Activated CD4-positive, alpha-beta T cell treated with anti-CD3 and anti-CD28 coated beads for 4 hours (primary cell): Measurements from ENCODE around the gene CACNA1C.

Source experiments
- DNase-seq, 2 donors: peaks; one replicate each; pipeline ENCODE4 v3.0.0-alpha.2; 2020

Gene CACNA1C

GRCh38 chr12:2035431-2036055, 17.2 kb upstream of the CACNA1C start:
- DNase-seq = no peak

GRCh38 chr12:2039034-2039433, 13.8 kb upstream of the CACNA1C start:
- no peak for DNase-seq

DNA sequence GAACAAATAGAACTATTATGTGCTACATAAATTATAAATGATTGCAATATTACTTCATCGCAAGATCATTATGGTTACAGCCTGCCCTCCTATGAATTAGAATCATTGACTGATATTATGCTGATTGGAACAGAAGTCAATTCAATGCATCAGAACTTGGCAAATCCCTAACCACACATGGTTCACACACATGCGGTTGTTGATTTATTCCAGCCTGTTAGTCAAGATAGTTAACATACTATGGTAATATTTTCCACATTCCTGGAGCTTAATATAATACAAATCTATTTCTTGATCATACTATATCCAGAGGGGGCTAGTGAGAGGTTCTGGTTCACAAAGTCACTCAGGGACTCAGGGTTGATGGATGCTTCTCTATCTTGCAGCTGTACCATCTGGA, 9.7 kb upstream of the CACNA1C start:
- no peak for DNase-seq

- no peak for DNase-seq
Measured at GRCh38 chr12:2044165-2044564, 8.6 kb upstream of the CACNA1C start.

GRCh38 chr12:2046957-2047356, 5.8 kb upstream of the CACNA1C start:
- no peak for DNase-seq

DNA sequence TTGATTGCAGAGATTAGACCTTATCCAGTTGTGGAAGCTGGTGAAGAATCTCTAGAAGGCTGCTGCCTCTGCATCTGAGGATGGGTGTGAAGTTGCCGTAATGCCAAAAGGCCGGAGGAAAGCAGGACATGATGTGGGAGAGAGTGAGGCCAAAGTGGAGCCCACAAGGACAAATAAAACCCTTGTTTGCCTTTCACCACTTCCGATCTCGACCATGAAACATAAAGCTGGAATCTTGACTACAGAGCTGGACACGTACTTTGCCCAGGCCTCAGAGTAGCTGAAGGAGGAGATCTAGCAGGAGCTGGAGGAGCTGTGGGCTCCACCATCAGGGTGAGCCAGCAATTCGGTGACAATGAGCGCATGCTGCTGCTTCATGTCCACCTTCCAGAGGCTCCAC, 5.0 kb upstream of the CACNA1C start:
- DNase-seq = no peak

DNA sequence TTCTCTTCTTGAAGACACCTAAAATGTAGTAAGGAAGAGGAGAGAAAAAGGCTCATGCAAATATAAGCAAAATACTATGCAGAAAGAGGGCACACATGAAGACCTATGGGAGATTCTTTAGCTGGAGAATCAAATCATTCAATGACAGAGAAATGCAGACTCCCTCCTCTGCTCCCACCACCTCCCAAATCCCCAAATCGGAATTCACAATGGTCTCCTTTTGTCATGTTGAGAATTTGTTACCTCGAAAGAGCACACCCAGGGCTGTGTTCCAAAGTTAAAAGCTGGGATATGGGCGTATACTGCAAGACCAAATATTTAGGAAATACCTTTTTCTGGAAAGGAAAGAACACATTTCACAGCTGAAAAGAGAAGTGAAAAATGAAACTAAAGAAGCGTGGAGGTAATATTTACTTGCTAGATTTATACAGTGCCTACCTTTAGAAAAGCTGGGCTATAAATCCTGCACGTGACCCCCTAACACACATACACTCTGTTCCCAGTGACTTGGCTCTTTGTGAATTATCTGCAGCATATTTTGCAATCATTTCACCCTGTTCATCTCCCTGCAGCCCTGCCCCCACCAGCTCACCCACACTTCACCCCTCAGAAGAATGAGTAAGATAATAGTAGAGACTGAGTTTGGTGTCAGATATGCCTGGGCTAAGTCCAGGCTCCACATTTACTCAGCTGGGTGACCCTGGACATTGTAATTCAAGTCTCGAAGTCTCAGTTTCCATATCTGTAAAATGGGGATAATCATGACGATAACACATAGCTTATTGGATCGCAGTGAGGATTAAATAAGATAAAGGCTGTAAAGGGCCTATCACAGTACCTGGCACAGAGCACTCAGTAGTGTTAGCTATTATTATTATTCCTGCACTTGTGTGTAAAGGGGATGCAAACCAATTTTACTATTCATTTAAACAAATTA, 2.9 kb upstream of the CACNA1C start:
- no peak for DNase-seq

GRCh38 chr12:2051700-2052621, 826 bp upstream of the CACNA1C start:
- DNase-seq = no peak

DNA sequence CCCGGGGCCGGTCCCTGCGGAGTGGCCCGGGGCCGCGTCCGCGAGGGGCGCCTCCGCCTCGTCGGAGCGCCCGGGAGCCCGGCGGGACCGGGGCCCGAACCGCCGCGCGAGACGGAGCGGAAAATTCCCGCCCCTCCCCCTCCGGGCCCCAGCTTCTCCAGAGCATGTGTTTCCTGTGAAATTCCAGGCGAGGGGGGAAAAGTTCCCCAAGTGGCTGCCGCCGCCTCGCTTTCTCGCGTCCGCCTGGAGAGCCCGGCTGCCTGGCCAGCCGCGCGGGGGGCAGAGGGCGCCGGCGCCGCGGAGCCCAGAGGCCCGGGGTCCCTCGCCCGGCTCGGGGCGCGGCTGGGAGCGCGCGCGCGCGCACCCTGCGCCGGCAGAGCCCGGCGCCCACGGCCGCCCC, 904 bp downstream of the CACNA1C start:
- no peak for DNase-seq

DNA sequence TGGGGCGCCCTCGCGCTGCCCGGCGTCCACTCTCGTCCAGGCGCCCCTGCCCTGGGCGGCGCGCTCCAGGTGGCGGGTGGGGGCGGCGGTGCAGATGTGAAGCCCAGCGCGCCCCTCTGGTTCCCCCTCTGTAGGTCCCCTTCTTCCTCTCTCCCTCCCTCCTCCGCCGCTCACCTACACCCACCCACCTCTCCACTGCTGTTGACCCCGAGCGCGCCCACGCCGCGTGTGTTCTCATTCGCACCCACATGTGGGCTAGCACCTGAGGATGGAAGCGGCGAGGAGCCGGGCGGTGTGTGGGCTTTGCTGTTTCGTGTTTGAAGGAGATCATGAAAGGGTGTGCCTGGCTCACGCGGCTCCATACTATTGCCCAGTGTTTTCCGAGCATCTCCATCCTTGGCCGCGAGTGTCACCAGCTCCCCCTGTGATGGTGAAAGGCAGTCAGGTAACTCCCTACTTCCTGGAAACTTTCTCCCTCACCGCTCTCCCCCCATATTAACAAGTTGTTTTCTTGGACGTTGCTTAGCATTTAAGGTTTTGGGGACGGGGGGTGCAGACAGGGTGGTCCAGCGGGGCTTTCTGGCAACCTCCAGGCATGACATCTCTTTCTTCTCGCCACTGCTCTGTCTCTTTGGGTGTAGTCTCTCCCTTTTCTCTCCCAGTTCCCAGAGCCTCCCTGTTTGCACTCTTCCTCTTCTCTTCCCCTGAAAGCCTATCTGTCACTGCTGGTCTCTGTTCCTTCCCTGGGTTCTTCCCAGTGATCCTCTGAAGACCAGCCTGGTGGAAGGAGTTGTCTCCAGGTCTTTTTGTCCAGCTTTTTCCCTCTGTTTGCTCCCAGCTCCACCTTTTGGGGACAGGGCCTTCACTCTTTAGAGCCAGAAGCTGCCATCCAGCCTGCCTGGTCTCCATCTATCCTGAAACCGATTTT, 1.6 kb downstream of the CACNA1C start:
- no peak for DNase-seq

- DNase-seq = peak in 1 of 2 donors; percentile 16
Measured at GRCh38 chr12:2057041-2057794, 4.4 kb downstream of the CACNA1C start.

DNA sequence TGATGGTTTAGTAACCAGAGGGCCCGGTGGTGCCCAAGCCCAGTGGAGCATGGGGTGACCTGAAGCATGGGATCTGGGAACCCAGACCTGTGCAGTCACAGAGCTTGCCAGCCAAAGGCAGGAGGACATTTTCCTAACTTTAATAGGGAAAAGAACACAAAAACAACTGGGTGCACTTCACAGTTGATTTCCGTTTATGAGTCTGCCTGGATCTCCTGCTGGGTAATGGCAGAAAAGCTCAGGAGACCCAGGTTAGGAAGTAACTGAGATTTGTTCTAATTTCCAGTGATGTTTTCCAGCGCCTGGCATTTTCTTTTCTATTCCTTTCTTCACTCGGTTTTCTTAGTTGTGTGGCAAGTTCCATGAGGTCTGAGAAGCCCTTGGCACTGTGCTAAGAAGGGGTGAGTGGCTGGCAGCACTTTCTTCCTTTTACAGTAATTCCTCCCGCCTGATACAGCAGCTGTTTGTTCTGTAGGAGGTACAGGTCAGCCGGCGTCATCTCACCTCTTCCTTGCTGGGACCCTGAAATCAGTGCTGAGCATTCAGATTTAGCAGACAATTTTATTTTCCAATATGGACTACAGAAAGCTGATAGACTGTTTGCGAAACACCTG, 5.1 kb downstream of the CACNA1C start:
- DNase-seq = no peak

DNA sequence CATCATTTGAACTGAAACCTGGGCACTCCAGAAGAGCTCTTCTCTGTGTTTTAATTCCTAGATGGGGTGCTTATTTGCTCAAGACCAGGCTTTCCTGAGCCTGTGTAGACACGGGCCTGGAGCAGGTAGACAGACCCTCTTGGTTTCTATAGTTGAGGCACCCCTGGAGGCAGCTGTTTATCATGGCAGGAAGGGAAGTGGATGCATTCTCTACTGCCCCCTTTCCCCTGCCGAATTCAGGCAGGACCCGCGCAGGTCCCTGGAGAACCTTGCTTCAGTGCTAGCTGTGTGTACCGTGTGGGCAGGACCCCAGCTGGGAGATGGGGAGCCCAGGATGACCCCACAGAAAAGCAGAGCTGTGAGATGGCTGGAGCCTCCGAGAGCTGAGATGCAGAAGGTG, 6.0 kb downstream of the CACNA1C start:
- DNase-seq = no peak

DNA sequence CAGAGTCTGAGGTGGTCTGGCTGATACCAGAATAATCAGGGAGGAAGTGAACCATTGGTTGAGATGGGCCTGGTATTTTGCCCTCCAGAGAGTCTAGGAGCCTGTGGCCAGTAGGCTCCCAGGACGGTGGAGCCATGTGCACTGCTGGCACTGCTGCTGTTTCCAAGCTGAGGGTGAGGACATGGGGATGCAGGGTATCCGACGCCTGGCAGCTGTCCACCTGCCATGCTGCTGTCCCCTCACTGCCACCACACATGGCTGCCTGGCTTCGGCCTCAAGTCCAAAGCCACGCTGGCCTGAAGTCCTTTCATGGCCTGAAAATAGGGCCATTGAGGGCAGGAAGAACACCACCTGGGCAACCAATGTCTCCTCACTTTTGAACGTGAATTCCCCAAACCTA, 8.6 kb downstream of the CACNA1C start:
- no peak for DNase-seq

DNA sequence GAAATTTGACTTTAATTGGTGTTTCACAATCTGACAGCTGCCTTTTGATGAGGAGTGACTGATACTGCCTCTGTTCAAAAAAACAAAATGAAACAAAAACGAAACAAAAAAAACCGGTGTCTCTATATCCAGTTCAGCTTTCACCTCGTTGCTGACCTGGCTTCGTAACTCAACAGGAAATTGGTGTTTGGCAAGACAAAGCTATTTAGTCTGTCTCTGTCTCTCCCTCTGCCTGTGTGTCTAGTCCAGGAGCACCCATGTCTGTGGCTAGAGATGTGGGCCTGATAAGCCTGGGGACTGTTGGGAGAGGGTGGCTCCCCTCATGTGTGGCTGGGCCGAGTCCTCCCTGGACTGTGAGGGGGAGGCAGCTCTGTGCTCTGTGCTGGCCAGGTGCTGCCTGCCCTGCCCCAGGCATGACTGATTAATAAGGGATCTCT, 11.3 kb downstream of the CACNA1C start:
- DNase-seq = peak in 1 of 2 donors; percentile 3

DNA sequence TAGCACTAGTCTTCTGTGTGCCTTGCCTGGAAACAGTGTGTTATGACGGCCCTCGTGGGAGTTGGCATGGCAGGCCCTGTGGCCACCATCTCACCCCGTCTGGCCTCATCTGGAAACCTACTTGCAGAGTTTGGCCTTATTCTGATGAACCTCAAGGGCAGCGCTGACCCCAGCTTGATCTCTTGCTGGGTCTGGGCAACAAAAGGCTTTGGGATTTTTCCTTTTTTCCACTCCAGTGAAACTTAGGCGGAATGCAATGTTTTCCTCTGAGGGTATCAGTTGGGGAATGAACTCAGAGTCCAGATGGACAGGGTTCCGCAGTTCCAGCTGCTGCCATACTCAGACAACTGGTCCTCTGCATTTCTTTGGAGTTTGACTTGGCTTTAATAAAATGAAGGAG, 15.9 kb downstream of the CACNA1C start:
- no peak for DNase-seq

GRCh38 chr12:2070440-2071045, 17.8 kb downstream of the CACNA1C start:
- no peak for DNase-seq

DNA sequence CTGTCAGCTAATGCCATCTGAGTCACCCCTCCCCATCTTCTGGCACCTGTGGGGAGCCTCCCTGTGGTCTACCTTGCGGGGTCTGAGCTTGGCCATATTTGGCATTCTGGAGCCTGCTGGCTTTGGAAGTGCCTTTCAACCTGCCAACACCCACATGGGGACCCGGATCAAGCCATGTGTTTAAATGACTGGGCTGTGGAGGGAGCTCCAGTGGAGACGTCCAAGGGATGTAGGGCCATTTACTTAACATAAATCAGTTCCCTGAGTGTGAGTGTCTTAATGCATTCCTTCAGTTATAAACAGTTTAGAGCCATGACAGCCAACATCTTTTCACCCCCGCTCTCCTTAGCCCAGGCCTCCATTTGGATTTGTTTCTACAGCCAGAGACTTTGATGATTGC, 22.0 kb downstream of the CACNA1C start:
- no peak for DNase-seq

- DNase-seq = no peak
Measured at GRCh38 chr12:2075508-2076195, 22.9 kb downstream of the CACNA1C start.

DNA sequence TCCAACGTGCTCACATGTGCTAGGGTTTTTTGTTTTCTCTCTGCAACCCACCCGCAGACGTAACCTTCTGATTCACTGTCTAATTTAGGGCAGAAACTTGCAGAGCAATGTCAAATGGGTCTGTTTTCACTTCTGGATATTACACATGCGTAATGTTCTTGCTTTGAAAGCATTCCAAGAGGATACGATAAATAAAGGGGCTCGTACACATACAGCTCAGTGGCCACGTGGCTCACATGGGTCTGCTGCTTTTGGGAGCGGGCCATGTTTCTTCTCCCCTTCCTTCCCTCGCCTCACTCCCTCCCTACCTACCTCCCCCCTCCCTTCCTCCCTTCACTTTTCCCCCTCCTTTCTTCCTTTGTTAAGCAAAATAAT, 23.4 kb downstream of the CACNA1C start:
- no peak for DNase-seq
